GM18498 (cell line): Measurements from ENCODE around the gene ABCB9.
"Not testable (repeated sequence)": the region's sequence is repeated elsewhere in the genome, so short reads cannot be mapped to it uniquely, and the experiment has no call there.

ENCODE experiments used
- ATAC-seq: cut with Tn5 transposase; IDR thresholded peaks from one replicate; pipeline ENCODE4 v1.9.1; 2021; ENCODE audit warnings: mild to moderate bottlenecking, moderate library complexity; ENCODE audit not compliant: unreplicated experiment

Gene ABCB9

DNA sequence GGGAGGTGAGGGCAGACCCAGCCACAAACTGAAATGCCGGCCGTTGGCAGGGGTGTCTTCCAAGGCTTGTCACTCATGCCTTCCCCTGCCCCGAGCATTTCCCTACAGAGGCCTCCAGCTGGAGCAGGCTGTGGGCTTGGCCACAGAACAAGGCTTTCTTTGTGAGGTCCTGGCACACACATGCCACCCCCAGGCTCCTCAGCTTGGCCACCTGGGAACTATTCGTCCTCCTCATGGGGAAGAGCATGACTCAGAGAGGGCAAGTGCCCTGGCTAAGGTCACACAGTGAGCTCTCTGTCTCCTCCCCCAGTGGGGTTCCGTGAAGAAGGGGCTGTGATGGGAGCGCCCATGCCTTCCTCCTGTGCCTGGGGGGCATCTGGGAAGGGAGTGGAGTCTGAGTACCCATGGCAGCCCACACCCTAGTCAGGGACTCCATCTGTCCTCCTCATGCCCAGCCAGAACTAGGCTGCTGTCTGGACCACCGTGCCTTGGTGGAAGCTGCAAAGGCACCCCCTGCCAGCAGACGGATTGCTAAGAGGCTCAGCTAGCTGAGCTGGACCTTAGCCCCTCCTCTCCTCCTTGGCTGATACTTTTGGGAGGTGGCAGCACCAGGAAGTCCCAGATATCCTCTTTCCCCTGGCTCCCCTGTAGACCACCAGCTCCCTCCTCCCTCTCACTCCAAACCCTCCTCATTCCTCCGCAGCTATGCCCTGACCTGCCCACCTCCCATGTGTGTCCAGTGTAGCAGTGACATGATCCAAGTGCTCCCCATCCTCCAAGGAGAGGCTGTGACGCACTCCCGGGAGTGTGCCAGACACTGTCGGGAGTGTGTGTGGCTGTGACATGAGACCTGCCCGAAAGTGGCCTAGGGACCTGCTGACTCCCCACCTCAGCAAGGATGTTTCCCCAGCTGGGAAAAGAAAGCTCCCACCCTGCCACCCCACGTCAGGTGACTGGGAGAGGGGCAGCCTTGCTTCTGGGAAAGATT is 21.4 kb downstream of the ABCB9 start:
- ATAC-seq: no peak

DNA sequence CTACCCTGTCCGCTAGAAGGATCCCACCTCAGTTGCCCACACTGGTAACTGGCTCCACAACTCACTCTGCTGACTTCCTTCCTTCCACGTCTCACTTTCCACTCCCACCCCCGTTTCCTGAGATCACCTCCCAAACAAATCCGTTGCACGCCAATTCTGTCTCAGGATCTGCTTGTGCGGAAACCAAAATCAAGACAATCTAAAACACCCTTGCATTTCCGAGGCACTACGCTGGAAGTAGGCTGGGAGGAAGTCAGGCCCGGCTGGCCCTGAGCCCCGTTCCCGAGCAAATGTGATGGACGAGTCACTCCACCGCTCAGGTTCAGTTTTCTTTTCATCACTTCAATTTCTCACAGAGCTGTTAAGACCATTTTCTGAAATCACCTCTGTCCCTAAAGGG is 23.1 kb downstream of the ABCB9 start:
- no peak for ATAC-seq

- ATAC-seq: no peak
Observed at GRCh38 chr12:122942637-122943036, 23.6 kb downstream of the ABCB9 start.

- not testable (repeated sequence) for ATAC-seq
Observed at GRCh38 chr12:122941351-122941750, 24.9 kb downstream of the ABCB9 start.

- ATAC-seq: no peak
Observed at GRCh38 chr12:122939125-122939524, 27.1 kb downstream of the ABCB9 start.

DNA sequence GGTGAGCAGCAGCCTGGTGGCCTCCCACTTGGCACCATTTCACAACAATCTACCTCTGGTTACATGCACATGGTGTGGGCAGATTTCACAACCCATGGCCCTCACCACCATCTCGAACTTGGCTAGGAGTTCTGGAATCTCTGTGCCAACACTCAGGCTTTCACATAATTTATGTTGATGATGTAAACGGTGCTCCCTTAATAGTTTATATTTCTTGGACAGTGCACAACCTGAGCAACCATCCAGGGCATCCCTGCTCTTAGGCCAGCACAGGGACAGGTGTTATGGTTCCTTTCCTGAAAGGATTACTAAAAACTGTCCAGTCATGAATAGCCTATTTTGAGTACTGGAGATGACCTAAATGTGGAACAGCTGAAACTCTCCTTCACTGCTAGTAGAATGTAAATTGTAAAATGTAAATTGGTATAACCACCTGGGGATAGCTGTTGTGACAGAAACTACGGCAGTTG is 28.6 kb downstream of the ABCB9 start:
- no peak for ATAC-seq

DNA sequence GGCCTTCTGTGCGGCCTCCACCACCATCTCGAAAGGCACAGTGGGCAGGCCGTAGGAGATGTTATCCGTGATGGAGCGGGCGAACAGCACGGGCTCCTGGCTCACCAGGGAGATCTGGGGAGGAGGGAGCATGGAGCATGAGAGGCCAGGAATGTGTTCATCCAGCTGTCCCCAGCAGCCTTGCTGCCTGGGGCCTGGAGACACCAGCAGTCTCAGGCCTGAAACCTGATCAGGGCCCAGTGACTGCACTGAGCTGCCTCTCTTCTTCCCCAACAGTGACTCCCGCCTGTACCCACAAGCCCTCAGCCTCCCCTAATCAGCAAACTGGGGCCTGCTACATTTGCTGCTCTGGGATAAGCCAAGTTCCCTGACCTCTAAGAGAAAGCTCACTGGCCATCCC is 30.9 kb downstream of the ABCB9 start:
- ATAC-seq: no peak

- ATAC-seq: no peak
Observed at GRCh38 chr12:122934722-122935121, 31.5 kb downstream of the ABCB9 start.

DNA sequence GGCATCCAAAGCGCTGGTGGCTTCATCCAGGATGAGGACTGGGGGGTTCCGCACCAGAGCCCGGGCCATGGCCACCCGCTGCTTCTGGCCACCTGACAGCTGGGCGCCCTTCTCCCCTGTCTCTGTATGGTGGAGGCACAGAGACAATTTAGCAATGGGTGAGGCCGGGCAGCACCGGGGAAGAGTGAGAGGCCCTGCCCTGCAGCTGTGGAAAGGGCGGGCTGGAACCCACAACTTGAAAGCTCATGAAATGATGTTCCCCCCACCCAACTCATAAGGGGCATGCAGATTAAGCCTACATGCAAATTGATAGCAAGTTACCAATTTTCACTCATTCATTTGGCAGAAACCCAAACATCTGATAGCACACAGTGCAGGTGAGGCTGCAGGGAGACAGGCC is 34.1 kb downstream of the ABCB9 start:
- ATAC-seq: no peak

- ATAC-seq: no peak
Observed at GRCh38 chr12:122929812-122930211, 36.5 kb downstream of the ABCB9 start.

DNA sequence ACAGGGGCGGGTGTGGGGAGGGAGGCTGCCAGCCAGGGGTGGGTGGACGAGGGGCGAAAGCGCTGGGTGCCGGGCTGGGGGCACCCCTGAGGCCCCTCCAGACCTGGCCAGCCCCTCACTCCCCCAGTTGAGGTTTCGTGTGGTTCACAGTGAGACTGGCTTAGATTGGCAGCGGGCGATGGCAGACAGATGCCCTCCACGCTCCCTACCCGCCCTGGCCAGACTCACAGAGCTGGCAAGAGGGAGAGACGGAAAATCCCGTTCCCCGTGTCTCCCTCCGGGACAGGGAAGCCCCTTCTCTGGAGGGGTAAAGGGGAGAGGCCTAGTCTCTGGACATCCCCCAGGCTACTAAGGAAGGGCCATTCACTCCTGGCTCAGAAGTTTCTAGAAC is 37.1 kb downstream of the ABCB9 start:
- ATAC-seq: no peak

GRCh38 chr12:122928404-122929147 is 37.7 kb downstream of the ABCB9 start:
- ATAC-seq: no peak

GRCh38 chr12:122927756-122928403 is 38.4 kb downstream of the ABCB9 start:
- ATAC-seq: no peak

GRCh38 chr12:122921917-122922316 is 44.3 kb downstream of the ABCB9 start:
- no peak for ATAC-seq

DNA sequence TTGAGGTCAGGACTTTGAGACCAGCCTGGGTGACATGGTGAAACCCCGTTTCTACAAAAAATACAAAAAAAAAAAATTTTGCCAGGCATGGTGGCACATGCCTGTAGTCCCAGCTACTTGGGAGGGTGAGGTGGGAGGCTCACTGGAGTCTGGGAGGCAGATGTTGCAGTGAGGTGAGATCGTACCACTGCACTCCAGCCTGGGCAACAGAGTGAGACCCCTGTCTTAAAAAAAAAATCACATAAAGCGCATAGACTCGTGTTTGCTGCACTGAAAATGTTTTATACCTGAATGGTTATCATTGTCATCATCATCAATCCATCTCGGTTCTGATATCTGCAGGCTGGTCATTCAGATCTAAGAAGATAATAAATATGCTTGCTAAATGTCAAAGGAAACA is 45.6 kb downstream of the ABCB9 start:
- no peak for ATAC-seq

DNA sequence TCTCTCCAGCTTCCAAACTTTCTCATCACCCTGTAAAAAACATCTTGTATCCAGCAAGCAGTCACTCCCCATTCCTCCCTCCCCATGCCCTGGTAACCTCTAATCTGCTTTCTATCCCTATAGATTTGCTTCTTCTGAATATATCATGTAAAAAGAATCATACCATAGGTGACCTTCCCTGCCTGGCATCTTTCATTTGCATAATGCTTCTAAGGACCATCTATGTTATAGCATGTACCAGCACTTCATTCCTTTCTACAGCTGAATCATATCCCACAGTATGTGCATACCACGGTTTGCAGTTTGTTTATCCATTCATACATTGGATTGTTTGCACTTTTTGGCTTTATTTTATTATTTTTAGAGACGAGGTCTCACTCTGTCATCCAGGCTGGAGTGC is 47.4 kb downstream of the ABCB9 start:
- no peak for ATAC-seq

DNA sequence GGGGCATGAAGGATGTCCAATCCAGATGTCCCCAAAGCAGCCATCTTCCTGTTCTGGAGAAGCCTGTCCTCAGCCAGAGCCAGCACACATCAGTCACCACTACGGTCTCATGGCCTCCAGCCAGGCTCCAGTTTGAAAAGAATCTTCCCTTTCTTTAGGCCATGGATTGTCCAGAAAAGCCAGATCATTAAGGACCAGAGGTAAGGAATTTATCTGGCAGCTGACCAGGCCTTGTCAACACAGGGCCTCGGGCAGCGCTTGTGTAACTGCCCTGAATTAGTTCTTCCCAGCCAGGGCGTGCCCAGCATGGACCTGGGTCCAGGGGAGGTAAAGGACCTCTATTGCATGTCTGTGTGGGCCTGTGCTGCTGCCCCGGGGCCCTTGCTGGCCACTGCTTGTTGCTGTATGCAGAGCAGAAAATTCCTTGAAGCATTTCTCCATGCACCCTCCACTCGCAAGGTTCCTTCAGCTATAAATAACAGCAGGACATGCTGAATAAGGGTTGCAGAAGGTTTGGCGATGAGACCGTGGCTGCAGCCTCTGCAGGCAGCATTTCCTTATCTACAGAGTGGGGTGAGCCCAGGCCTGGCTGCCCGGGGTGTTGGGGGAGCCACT is 48.6 kb downstream of the ABCB9 start:
- ATAC-seq: no peak

GRCh38 chr12:122909442-122910288 is 56.6 kb downstream of the ABCB9 start:
- ATAC-seq: no peak

- no peak for ATAC-seq
Observed at GRCh38 chr12:122908915-122909314, 57.3 kb downstream of the ABCB9 start.

GRCh38 chr12:122905258-122905657 is 61.0 kb downstream of the ABCB9 start:
- not testable (repeated sequence) for ATAC-seq
